Breast epithelium (tissue), 4 donors: ENCODE data around the gene TNS1. TPM values are rescaled to one million over a fixed set of nuclear protein-coding genes. Genes with fewer than 3 reads are reported as not detected.

ENCODE experiments used
- DNase-seq, 2 donors: peaks; one replicate each; pipeline ENCODE4 v3.0.0-alpha.2; 2019; ENCODE audit warnings: low spot score in 2 of 2
- H3K27ac ChIP-seq, 2 donors: fragments of 200-600 bp; sonication (generic) in 1 of 2; one replicate each; pipeline ENCODE4 v1.5.1; 2016 to 2019; ENCODE audit warnings: mild to moderate bottlenecking in 1 of 2
- H3K27me3 ChIP-seq, 2 donors: fragments of 200-600 bp; sonication (generic) in 1 of 2; one replicate each; pipeline versions ENCODE4 v1.5.1 to v1.6.0; 2017 to 2019; ENCODE audit warnings: control low read depth in 1 of 2, mild to moderate bottlenecking in 1 of 2
- H3K36me3 ChIP-seq: fragments of 200-600 bp; one replicate; pipeline ENCODE4 v1.5.1; 2019
- H3K4me1 ChIP-seq, 2 donors: fragments of 200-600 bp; sonication (generic); one replicate each; pipeline ENCODE4 v1.5.1; 2016 to 2019; ENCODE audit warnings: control low read depth in 1 of 2
- H3K4me3 ChIP-seq, 3 donors: fragments of 200-600 bp; sonication (generic); 1 replicate in 2 of 3; 2 replicates in 1 of 3; pipeline ENCODE4 v1.5.1; 2016 to 2019; ENCODE audit warnings: mild to moderate bottlenecking in 3 of 3, moderate library complexity in 2 of 3
- H3K9me3 ChIP-seq, 2 donors: fragments of 200-600 bp; sonication (generic) in 1 of 2; one replicate each; pipeline ENCODE4 v1.5.1; 2016 to 2019; ENCODE audit warnings: control low read depth in 1 of 2
- POLR2A ChIP-seq: fragments of 450-650 bp; IDR thresholded peaks from one replicate; pipeline ENCODE4 v1.6.1; 2016; ENCODE audit warnings: antibody characterized with exemption, mild to moderate bottlenecking, moderate library complexity
- POLR2AphosphoS5 ChIP-seq, 3 donors: sonication (generic); formaldehyde crosslinking; IDR thresholded peaks; one replicate each; pipeline ENCODE4 v1.6.1; 2017; ENCODE audit warnings: antibody characterized with exemption in 3 of 3
- intact Hi-C: fragments of 100-400 bp; cut with DNase I; formaldehyde crosslinking; loops from one replicate; pipeline ENCODE4 v1.15.1; 2023; ENCODE audit warnings: low total_unique reads
- total RNA-seq, 3 donors: library from RNA; depleted of rRNA; stranded (reverse); fragments of >200 nt; gene quantifications; one replicate each; pipeline ENCODE4 v1.1.0, GENCODE V29; 2016
- TF ChIP-seq, protein P1 (sequence below), 3 donors: fragments of 450-650 bp; IDR thresholded peaks; one replicate each; pipeline ENCODE4 v1.5.1; 2016 to 2017; ENCODE audit warnings: antibody characterized with exemption in 3 of 3, mild to moderate bottlenecking in 3 of 3, moderate library complexity in 3 of 3

Gene TNS1
- total RNA-seq, 3 donors from 2014 or later, result 141 to 577 (median 154) TPM

DNA sequence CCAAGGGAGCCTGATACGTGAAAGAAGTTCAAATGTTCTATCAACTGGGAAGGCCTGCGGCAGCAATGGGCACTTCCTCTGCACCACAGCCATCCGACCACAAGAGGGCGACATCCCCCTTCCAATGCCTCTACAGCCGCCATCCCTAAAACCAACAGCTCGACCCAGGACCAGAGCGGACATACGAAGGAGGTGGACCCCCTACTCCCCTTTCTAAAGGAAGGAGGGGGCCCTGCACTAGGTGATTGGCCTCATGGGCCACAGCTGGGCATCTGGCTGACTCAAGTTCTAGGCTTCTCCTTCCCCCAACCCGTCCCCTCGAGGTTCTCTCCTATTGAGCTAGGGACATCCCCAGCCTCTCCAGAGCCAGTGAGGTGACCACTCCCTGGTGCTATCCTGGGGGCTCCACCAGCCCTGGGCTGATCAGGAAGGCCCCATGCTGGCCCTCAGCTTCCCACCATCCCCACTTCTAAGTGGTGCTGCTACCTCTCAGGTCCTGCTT, 217.2 kb downstream of the TNS1 start:
- Histone ChIP-seq H3K4me1 (no peaks in the 10 kb centered on the region), H3K27me3 (no peaks in the 10 kb centered on the region), H3K9me3 (peaks cover 0 to 4% of the 10 kb centered on the region in 2 donors), H3K36me3 (no peaks in the 10 kb centered on the region), H3K4me3 (no peak overlapping the region), H3K27ac (no peak overlapping the region)
- peak; percentile 72 to 83 for DNase-seq
- intact Hi-C loops, result loop anchor here (5.0 to 10.0 kb wide), 2 partner anchors 107 to 239 kb away; no protein-coding TSS in a partner anchor
- TF ChIP-seq, protein P1, sequence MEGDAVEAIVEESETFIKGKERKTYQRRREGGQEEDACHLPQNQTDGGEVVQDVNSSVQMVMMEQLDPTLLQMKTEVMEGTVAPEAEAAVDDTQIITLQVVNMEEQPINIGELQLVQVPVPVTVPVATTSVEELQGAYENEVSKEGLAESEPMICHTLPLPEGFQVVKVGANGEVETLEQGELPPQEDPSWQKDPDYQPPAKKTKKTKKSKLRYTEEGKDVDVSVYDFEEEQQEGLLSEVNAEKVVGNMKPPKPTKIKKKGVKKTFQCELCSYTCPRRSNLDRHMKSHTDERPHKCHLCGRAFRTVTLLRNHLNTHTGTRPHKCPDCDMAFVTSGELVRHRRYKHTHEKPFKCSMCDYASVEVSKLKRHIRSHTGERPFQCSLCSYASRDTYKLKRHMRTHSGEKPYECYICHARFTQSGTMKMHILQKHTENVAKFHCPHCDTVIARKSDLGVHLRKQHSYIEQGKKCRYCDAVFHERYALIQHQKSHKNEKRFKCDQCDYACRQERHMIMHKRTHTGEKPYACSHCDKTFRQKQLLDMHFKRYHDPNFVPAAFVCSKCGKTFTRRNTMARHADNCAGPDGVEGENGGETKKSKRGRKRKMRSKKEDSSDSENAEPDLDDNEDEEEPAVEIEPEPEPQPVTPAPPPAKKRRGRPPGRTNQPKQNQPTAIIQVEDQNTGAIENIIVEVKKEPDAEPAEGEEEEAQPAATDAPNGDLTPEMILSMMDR (IDR thresholded peaks at IDR 0.05), result peak; percentile 93 to 97 (median 96)
- TF ChIP-seq POLR2AphosphoS5 (IDR thresholded peaks at IDR 0.05), result no peak
- TF ChIP-seq POLR2A, result no peak

DNA sequence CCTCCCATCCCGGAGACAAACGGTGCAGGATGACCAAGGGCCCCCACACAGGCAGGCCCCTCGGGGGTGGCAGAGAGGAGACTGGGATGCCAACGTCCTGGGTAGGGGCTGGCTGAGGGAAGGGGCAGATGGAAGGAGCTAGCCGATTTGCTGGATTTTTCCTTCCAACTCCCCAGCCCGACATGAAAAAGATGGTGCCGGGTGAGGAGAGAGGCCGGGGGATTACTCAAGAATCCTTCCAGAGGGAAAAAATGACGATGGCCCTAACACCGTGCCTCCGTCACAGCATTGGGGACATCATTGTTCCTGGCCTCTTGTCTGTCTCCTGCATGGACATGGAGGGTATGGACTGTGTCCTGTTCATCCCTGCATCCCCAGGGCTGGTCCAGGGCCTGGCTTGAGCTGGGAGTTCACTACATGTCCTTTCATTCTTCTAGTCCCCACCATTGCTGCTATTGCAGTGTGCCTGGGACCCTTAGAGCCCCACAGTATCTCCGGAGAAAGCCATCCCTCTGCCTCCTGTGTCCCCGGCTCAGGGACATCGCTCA, 217.7 kb downstream of the TNS1 start:
- no peak overlapping the region for H3K27ac ChIP-seq
- H3K4me3 ChIP-seq, result no peak overlapping the region
- intact Hi-C loops, result loop anchor here (5.0 to 10.0 kb wide), 2 partner anchors 107 to 240 kb away; no protein-coding TSS in a partner anchor

DNA sequence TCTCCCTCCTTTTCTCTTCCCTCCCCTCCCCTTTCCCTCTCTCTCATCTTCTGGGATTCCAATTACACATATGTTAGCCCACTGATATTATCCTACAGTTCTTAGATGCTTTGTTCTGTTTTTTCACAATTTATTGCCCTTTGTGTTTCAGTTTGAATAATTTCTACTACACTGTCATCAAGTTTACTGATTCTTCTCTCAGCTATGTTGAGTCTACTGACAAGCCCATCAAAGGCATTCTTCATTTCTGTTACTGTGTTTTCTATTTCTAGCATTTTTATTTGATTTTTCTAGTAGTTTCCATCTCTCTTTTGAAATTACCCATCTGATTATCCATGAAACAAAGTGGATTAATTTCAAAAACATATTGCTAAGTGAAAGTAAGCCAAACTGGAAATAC, 219.6 kb downstream of the TNS1 start:
- no peak overlapping the region for H3K4me3 ChIP-seq
- no peaks in the 10 kb centered on the region for H3K36me3 ChIP-seq
- peaks cover 0 to 4% of the 10 kb centered on the region in 2 donors for H3K9me3 ChIP-seq
- no peak overlapping the region for H3K27ac ChIP-seq
- no peaks in the 10 kb centered on the region for H3K4me1 ChIP-seq
- intact Hi-C loops, result loop anchor here (10.0 kb wide), 1 partner anchor 242 kb away; no protein-coding TSS in a partner anchor
- DNase-seq, result no peak
- no peaks in the 10 kb centered on the region for H3K27me3 ChIP-seq
- TF ChIP-seq POLR2A, result no peak
- TF ChIP-seq, protein P1 (IDR thresholded peaks at IDR 0.05), result no peak
- no peak for TF ChIP-seq POLR2AphosphoS5 (IDR thresholded peaks at IDR 0.05)

More for the DNA sequence above, 217.7 kb downstream of the TNS1 start:
- Histone ChIP-seq H3K4me1 (no peaks in the 10 kb centered on the region), H3K36me3 (no peaks in the 10 kb centered on the region), H3K27me3 (no peaks in the 10 kb centered on the region), H3K9me3 (peaks cover 0 to 4% of the 10 kb centered on the region in 2 donors)
- DNase-seq, result no peak
- TF ChIP-seq POLR2A (no peak), POLR2AphosphoS5 (IDR thresholded peaks at IDR 0.05) (no peak)
- TF ChIP-seq, protein P1 (IDR thresholded peaks at IDR 0.05), result no peak

DNA sequence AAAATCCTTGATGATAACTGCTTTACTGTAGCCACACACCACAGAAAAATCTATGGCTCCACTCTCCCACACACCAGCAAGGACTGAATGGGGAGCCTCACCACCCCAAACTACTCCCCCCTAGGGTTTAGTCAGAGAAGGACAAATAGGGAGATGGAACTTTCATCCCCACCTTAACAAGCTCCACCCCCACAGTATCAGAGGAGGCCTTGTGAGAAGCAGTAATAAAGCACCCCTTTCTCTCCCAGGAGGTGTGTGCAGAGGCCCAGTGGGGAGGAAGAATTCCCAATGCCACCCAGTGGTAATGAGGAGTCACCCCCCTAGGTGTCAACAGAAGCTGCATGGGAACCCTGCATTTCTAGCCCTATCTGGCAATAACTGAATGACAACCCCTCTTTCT, 224.9 kb downstream of the TNS1 start:
- Histone ChIP-seq H3K9me3 (peaks cover 0 to under 1% of the 10 kb centered on the region in 2 donors), H3K27me3 (no peaks in the 10 kb centered on the region), H3K36me3 (no peaks in the 10 kb centered on the region), H3K27ac (no peak overlapping the region), H3K4me1 (no peaks in the 10 kb centered on the region), H3K4me3 (no peak overlapping the region)
- intact Hi-C loops, result no loop called here
- TF ChIP-seq POLR2AphosphoS5 (IDR thresholded peaks at IDR 0.05) (no peak), POLR2A (no peak)
- TF ChIP-seq, protein P1 (IDR thresholded peaks at IDR 0.05), result no peak
- DNase-seq, result no peak

DNA sequence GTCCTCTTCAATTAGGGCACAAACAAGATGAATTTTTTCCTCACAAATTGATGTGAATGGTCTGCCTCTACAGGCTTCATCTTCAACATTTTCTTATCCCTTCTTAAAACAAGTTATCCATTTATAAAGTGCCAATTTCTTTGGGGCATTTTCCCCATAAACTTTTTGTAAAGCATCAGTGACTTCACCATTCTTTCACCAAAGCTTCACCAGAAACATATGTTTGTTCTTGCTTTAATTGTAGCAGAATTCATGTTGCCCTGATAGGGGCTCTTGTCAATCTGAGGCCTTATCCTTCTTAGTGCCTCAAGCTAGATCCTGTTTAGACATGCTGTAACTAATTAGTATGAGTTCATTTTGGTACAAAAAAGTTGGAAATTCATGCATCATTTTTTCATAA, 226.2 kb downstream of the TNS1 start:
- intact Hi-C loops, result no loop called here
- Histone ChIP-seq H3K4me3 (no peak overlapping the region), H3K4me1 (no peaks in the 10 kb centered on the region), H3K27ac (no peak overlapping the region), H3K27me3 (no peaks in the 10 kb centered on the region), H3K9me3 (no peaks in the 10 kb centered on the region), H3K36me3 (no peaks in the 10 kb centered on the region)
- TF ChIP-seq POLR2AphosphoS5 (IDR thresholded peaks at IDR 0.05) (no peak), POLR2A (no peak)
- TF ChIP-seq, protein P1 (IDR thresholded peaks at IDR 0.05), result no peak
- no peak for DNase-seq
